NCI-H1048 (cell line): ENCODE data around the gene FTSJ1.

Experiments used
- DNase-seq: peaks from one replicate; lab custom pipeline; 2025; lab: John Stamatoyannopoulos, UW

Gene FTSJ1

GRCh38 chrX:48470110-48470832, 5.7 kb upstream of the FTSJ1 start, which contains the start of gene SLC38A5:
Gene SLC38A5 (minus strand): TSS chrX:48470260. CDS start chrX:48467924, 2,336 bp downstream.
- DNase-seq = no peak

- no peak for DNase-seq
Measured at GRCh38 chrX:48470833-48471118, 5.2 kb upstream of the FTSJ1 start.

- no peak for DNase-seq
Measured at GRCh38 chrX:48471504-48471903, 4.5 kb upstream of the FTSJ1 start.

DNA sequence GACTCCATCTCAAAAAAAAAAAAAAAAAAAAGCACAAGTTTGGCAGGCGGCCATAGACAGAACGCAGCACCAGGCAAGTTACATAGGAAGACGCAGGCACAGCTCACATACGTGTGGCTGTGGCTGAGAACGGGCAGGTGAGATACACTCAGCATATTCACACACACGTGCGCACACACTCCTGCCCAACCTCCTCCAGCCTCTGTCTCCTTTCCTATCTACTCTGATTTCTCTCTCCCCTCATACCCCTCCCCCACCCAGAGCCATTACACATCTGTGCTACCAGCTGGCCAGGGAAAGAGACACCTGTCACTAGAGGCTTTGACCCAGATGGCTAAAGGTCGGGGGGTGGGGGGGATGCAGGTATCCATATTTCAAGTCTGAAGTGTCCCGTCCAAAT, 3.8 kb upstream of the FTSJ1 start:
- no peak for DNase-seq

- no peak for DNase-seq
Measured at GRCh38 chrX:48472851-48473703, 2.9 kb upstream of the FTSJ1 start.

GRCh38 chrX:48473704-48473990, 2.4 kb upstream of the FTSJ1 start:
- DNase-seq = no peak

GRCh38 chrX:48474127-48474526, 1.9 kb upstream of the FTSJ1 start:
- no peak for DNase-seq

- no peak for DNase-seq
Measured at GRCh38 chrX:48474581-48474980, 1.4 kb upstream of the FTSJ1 start.

GRCh38 chrX:48475296-48475695, 703 bp upstream of the FTSJ1 start:
- DNase-seq = no peak

- DNase-seq = no peak
Measured at GRCh38 chrX:48476919-48477318, 920 bp downstream of the FTSJ1 start.

- no peak for DNase-seq
Measured at GRCh38 chrX:48477960-48478755, 2.2 kb downstream of the FTSJ1 start.

DNA sequence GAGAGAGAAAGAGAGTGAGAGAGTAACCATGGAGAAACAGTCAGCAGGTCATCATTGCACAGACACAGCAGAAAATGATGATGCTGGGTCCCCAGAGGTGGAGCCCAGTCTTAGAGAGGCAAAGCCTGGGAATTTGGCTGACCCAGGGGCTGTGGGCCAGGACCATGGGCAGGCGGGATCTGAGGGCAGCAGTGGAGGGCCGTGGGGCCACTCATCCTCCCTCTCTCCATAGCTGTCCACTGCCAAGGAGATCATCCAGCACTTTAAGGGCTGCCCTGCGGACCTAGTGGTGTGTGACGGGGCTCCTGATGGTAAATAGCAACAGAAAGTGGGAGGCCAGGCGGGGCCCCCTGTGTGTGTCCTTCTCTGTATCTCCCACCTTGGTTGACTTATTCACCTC, 2.8 kb downstream of the FTSJ1 start:
- DNase-seq = no peak

DNA sequence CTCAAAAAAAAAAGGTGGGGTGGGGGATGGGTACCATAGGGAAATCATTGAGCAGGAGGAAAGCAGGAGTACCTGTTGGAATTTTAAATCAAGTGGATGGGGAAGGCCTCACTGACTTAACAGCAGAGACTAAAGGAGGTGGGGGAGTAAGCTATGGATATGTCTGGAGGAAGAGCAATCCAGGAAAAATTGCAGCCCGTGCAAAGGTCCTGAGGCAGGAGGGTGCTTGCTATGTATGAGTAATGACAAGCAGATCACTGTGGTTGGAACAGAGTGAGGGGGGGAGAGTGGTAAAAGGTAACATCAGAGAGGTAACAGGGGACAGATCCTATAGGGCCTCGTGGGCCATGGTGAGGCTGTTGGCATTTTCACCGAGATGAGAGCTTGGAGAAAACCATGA, 4.1 kb downstream of the FTSJ1 start:
- DNase-seq = no peak

- DNase-seq = no peak
Measured at GRCh38 chrX:48480583-48480982, 4.6 kb downstream of the FTSJ1 start.

DNA sequence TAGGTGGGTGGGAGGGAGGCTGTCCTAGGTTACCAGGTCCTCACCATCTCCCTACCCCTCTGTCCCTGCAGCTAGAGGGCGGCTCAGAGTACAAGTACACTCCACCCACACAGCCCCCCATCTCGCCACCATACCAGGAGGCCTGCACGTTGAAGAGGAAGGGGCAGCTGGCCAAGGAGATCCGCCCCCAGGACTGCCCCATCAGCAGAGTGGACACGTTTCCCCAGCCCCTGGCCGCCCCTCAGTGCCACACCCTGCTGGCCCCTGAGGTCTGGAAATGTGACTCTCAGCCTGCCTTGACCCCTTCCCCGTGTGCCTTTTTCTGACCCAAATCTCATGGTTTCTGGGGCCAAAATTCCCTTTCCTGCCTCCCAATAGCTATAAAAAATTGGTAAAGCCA, 6.5 kb downstream of the FTSJ1 start:
- no peak for DNase-seq

DNA sequence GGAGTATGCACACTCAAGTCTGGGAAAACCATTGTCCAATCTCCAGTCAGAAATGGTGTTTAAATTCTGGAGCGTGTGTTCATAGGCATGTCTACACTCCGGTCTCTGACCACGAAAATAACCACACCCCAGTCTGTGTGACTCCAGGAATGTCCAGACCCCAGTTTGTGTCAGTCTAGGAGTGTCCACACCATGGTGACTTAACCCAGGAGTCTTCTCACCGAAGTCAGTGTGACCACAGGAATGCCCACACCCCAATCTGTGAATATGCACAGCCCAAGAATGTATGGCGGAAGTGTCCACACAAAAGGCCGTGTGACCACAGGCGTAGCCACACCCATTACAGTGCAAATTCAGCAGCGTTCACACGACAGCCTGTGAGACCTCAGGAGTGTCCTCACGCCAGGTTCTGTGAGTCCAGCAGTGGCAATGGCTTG, 11.4 kb downstream of the FTSJ1 start:
- DNase-seq = no peak

DNA sequence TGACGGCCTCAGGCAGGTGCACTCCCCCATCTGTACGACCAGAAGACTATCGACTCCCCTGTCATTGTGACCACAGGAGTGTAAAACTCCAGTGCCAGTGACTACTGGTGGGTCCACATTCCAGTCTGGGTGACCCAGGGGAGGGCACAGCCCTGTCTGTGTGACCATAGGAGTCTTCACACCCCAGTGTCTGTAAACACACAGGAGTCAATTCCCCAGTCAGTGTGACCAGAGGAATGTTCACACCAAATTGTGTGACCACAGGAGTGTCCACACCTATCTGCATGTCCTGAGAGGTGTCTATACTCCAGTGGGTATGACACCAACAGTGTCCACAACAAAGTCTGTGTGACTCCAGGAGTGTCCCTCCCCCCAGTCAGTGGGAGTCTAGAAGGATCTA, 12.0 kb downstream of the FTSJ1 start:
- DNase-seq = no peak

DNA sequence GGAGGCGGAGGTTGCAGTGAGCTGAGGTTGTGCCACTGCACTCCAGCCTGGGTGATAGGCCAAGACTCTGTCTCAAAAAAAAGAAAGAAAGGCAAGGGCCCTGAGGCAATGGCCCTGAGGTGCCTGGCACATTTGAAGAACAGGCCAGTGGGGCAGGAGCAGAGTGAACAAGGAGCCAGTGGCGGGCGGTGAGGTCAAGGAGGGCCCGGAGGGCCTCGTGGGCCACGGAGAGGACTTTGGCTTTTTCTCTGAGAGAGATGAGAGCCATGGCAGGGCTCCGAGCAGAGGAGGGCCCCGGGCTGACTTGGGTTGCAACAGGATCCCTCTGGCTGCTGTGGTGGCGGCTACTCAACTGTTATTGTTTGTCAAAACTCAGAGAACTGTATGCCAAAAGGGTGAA, 13.3 kb downstream of the FTSJ1 start:
- DNase-seq = no peak

- DNase-seq = no peak
Measured at GRCh38 chrX:48489892-48490291, 13.9 kb downstream of the FTSJ1 start.

DNA sequence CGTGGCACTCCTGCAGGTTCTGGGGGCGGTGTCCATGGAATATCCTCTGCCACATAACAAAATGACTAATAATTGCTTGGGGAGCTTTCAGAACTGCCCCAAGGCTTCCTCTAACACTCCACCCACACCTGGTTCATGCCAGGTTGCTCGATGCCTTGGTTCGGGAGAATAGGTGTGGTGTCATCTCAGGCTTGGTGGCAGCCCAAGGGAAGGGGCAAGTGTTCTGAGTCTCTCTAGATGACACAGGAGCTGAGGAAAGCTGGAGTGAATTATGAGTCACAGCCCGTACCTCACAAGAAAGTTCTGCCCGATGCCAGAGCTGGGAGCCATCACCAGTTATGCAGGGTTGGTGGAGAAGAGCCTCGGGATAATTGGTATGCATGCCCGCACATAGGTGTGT, 14.7 kb downstream of the FTSJ1 start:
- DNase-seq = no peak

- DNase-seq = no peak
Measured at GRCh38 chrX:48491809-48492208, 15.8 kb downstream of the FTSJ1 start.

DNA sequence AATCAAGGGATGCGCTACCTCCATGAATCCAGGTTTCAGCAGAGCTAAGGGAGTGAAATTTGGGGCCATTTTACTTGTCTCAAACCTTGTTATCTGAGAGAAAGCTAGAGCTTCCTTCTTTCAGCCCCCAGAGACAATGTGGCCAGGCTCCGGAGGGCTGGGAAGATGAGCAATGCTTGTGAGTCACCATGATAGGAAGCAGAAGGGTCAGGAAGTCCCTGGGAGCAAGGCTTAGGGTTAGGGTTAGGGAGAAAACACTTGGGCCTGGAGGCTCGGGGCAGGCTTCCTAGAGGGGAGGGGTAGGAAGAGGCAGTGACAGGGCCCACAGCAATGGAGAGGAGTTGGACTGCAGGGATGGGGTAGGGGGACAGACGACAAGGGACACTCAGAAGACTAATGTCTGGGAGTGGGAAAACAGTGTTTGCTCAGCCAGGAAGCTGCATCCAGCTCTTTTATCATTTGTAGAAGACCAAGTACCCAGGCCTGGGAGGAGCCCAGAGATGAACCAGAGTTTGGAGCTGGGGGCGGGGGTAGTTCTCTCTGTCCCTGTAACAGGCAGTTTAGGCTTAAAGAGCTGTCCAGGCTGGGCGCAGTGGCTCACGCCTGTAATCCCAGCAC, 16.4 kb downstream of the FTSJ1 start:
- DNase-seq = no peak
